ENCODE data around the gene FKRP.

- TF ChIP-seq CTCF (conservative IDR thresholded peaks at IDR 0.05 in 1 of 2, IDR thresholded peaks at IDR 0.05 in 1 of 2; ENCODE audit: low read depth in 1 of 2, low read length in 2 of 2), result no peak
- TF ChIP-seq EZH2 (IDR thresholded peaks at IDR 0.05; ENCODE audit: low read length, missing control alignments), result no peak
Measured at GRCh38 chr19:46722421-46723022, 23.3 kb upstream of the FKRP start.
